Measurements from ENCODE around the gene LPA.

The LPA gene

GRCh38 chr6:160509610-160510009, 154.5 kb downstream of the LPA start:
- DNase-seq (ENCODE audit: low read depth): no peak
- no peak overlapping the region for H3K4me3 ChIP-seq (ENCODE audit: low read length)
- TF ChIP-seq CTCF (IDR thresholded peaks at IDR 0.05; ENCODE audit: insufficient read depth, low read depth, low read length, missing control alignments): no peak

GRCh38 chr6:160508599-160508998, 155.5 kb downstream of the LPA start:
- no peak overlapping the region for H3K4me3 ChIP-seq (ENCODE audit: low read length)
- DNase-seq (ENCODE audit: low read depth): no peak
- no peak for TF ChIP-seq CTCF (IDR thresholded peaks at IDR 0.05; ENCODE audit: insufficient read depth, low read depth, low read length, missing control alignments)

GRCh38 chr6:160507420-160507819, 156.7 kb downstream of the LPA start:
- DNase-seq (ENCODE audit: low read depth): no peak
- H3K4me3 ChIP-seq (ENCODE audit: low read length): no peak overlapping the region
- TF ChIP-seq CTCF (IDR thresholded peaks at IDR 0.05; ENCODE audit: insufficient read depth, low read depth, low read length, missing control alignments): no peak

GRCh38 chr6:160505970-160506369, 158.1 kb downstream of the LPA start:
- TF ChIP-seq CTCF (IDR thresholded peaks at IDR 0.05; ENCODE audit: insufficient read depth, low read depth, low read length, missing control alignments): no peak
- DNase-seq (ENCODE audit: low read depth): no peak
- no peak overlapping the region for H3K4me3 ChIP-seq (ENCODE audit: low read length)

- H3K4me3 ChIP-seq (ENCODE audit: low read length): no peak overlapping the region
- no peak for TF ChIP-seq CTCF (IDR thresholded peaks at IDR 0.05; ENCODE audit: insufficient read depth, low read depth, low read length, missing control alignments)
Observed at GRCh38 chr6:160500639-160501038, 163.4 kb downstream of the LPA start.

GRCh38 chr6:160494576-160494975, 169.5 kb downstream of the LPA start:
- H3K4me3 ChIP-seq (ENCODE audit: low read length): no peak overlapping the region
- no peak for DNase-seq (ENCODE audit: low read depth)

More at GRCh38 chr6:160500639-160501038, 163.4 kb downstream of the LPA start:
- no peak for DNase-seq (ENCODE audit: low read depth)

More at GRCh38 chr6:160494576-160494975, 169.5 kb downstream of the LPA start:
- TF ChIP-seq CTCF (IDR thresholded peaks at IDR 0.05; ENCODE audit: insufficient read depth, low read depth, low read length, missing control alignments): no peak

All from epithelial cell of esophagus (primary cell).